ENCODE data around the gene ATAD3C. TPM values are rescaled to one million over a fixed set of nuclear protein-coding genes. Genes with fewer than 3 reads are reported as not detected.
"Not testable (repeated sequence)": the region's sequence is repeated elsewhere in the genome, so short reads cannot be mapped to it uniquely, and the experiment has no call there.

ATAD3C gene
- total and polyA plus RNA-seq, 4 experiments from 2014 or later = 1.5 to 2.1 (median 1.7) TPM

DNA sequence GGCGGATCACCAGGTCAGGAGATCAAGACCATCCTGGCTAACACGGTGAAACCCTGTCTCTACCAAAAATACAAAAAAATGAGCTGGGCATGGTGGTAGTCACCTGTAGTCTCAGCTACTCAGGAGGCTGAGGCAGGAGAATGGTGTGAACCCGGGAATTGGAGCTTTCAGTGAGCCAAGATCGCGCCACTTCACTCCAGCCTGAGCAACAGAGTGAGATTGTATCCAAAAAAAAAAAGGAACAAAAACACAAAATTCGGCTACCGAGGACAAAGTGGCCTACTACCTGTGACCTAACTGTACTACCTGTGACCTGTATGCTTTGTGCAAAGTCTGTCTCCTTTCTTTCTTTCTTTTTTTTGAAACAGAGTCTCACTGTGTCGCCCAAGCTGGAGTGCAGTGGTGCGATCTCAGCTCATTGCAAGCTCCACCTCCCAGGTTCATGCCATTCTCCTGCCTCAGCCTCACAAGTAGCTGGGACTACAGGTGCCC, 46.5 kb upstream of the ATAD3C start:
- H3K9me3 ChIP-seq (ENCODE audit: control insufficient read depth in 1 of 2, low read length in 2 of 2); H3K27me3 Mint-ChIP-seq; DNase-seq; H3K4me3 ChIP-seq (ENCODE audit: low read length in 2 of 2); intact Hi-C loops (cut with micrococcal nuclease); H3K9me3 Mint-ChIP-seq; H3K27ac ChIP-seq (ENCODE audit: low read depth, low read length); H3K27me3 ChIP-seq (ENCODE audit: insufficient read depth, low read length): not testable (repeated sequence)
- peak overlapping the region in 1 of 8 donors; percentile 62 for H3K4me3 Mint-ChIP-seq
- Histone ChIP-seq H3K36me3 (ENCODE audit: insufficient read depth, low read length) (peaks cover 43% of the 10 kb centered on the region), H3K4me1 (ENCODE audit: insufficient read depth, low read length) (peaks cover 40% of the 10 kb centered on the region)
- ChIA-PET CTCF (ENCODE audit: partially characterized antibody) (interaction anchor here (1.1 to 1.4 kb wide), 2 partner anchors 27 to 31 kb away, joined by 3 to 6 read pairs; partner anchors contain the start of gene AURKAIP1), POLR2A (ENCODE audit: partially characterized antibody) (interaction anchor here (1.1 to 7.1 kb wide), 2 partner anchors 8 to 28 kb away, joined by 3 to 149 read pairs; partner anchors contain the start of gene AURKAIP1)
- H3K4me1 Mint-ChIP-seq = peaks cover 16 to 67% (median 41%) of the 10 kb centered on the region in 4 donors
- H3K27ac Mint-ChIP-seq = peak overlapping the region in 2 of 7 donors; percentile 72 to 89
- peaks cover 28 to 60% of the 10 kb centered on the region in 2 donors for H3K36me3 Mint-ChIP-seq

DNA sequence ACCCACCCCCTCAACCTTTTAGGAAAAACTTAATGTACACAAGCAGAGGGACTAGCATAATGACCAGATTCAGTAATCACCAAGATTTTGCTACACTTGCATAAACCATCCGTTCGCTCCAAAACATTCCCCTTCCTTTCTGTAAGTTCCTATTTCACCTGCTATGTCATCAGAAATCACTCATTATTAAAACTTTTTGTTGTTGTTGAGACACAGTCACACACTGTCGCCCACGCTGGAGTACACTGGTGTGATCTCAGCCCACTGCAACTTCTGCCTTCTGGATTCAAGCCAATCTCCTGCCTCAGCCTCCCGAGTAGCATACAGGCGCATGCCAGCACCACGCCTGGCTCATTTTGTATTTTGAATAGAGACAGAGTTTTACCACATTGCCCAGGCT, 45.8 kb upstream of the ATAD3C start:
- Histone ChIP-seq H3K36me3 (ENCODE audit: insufficient read depth, low read length) (peaks cover 40% of the 10 kb centered on the region), H3K27me3 (ENCODE audit: insufficient read depth, low read length) (no peaks in the 10 kb centered on the region), H3K4me1 (ENCODE audit: insufficient read depth, low read length) (peaks cover 41% of the 10 kb centered on the region), H3K9me3 (ENCODE audit: control insufficient read depth in 1 of 2, low read length in 2 of 2) (no peaks in the 10 kb centered on the region), H3K4me3 (ENCODE audit: low read length in 2 of 2) (no peak overlapping the region), H3K27ac (ENCODE audit: low read depth, low read length) (no peak overlapping the region)
- DNase-seq = no peak
- Mint-ChIP-seq H3K4me3 (peak overlapping the region in 3 of 8 donors; percentile 39 to 62 (median 58)), H3K9me3 (peaks cover 0 to 3% (median 0%) of the 10 kb centered on the region in 8 donors), H3K4me1 (peaks cover 11 to 66% (median 41%) of the 10 kb centered on the region in 4 donors), H3K36me3 (peaks cover 28 to 55% of the 10 kb centered on the region in 2 donors), H3K27me3 (no peaks in the 10 kb centered on the region), H3K27ac (peak overlapping the region in 6 of 7 donors; percentile 18 to 89 (median 60))
- intact Hi-C loops (cut with micrococcal nuclease) = no loop called here
- ChIA-PET CTCF (ENCODE audit: partially characterized antibody) (interaction anchor here (0.7 kb wide), 1 partner anchor 33 kb away, joined by 3 read pairs; no protein-coding TSS in a partner anchor), POLR2A (ENCODE audit: partially characterized antibody) (no interaction called here)

DNA sequence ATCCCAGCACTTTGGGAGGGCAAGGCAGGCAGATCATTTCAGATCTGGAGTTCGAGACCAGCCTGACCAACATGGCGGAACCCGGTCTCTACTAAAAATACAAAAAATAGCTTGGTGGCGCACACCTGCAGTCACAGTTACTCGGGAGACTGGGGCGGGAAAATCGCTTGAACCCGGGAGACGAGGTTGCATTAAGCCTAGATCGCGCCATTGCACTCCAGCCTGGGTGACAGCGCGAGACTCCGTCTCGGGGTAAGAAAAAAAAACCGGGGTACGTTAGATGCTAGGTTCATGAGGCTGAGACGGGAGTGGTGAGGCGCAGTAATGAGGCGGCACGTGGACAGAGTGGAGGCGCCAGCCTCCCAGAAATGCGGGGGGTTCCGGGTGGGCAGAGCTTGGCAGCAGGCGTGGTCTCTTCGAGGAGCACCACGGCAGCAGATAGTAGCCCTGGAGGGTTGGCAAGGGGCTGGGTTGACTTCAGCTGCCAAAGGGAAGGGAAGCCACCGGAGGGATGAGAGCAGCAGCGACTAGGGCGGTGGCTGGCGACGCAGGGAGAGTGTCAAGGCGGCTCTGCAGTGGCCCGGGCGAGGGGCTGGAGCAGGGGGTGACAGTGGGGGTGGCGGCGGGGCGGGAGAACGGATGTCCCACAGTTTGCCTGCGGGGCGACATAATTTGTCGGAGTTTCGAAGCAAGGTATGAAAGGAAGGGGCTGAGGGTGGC, 43.2 kb upstream of the ATAD3C start:
- Mint-ChIP-seq H3K27ac (peak overlapping the region; percentile 80 to 97 (median 93)), H3K9me3 (peaks cover 0 to under 1% (median 0%) of the 10 kb centered on the region in 8 donors), H3K27me3 (no peaks in the 10 kb centered on the region), H3K4me3 (peak overlapping the region; percentile 90 to 96 (median 94)), H3K4me1 (peaks cover 12 to 58% (median 38%) of the 10 kb centered on the region in 4 donors), H3K36me3 (peaks cover 25 to 44% of the 10 kb centered on the region in 2 donors)
- no peak for DNase-seq
- POLR2A ChIA-PET (ENCODE audit: partially characterized antibody) = interaction anchor here (0.6 to 6.1 kb wide), 8 partner anchors 8 to 512 kb away, joined by 3 to 74 read pairs (median 3); partner anchors contain the start of genes AURKAIP1 and CCNL2
- Histone ChIP-seq H3K4me3 (ENCODE audit: low read length in 2 of 2) (peak overlapping the region; percentile 76 to 95), H3K36me3 (ENCODE audit: insufficient read depth, low read length) (peaks cover 31% of the 10 kb centered on the region), H3K27ac (ENCODE audit: low read depth, low read length) (peak overlapping the region; percentile 93), H3K4me1 (ENCODE audit: insufficient read depth, low read length) (peaks cover 33% of the 10 kb centered on the region), H3K27me3 (ENCODE audit: insufficient read depth, low read length) (no peaks in the 10 kb centered on the region), H3K9me3 (ENCODE audit: control insufficient read depth in 1 of 2, low read length in 2 of 2) (no peaks in the 10 kb centered on the region)
- CTCF ChIA-PET (ENCODE audit: partially characterized antibody) = interaction anchor here (0.9 to 1.7 kb wide), 4 partner anchors 9 to 35 kb away, joined by 3 to 5 read pairs (median 4); partner anchors contain the start of gene AURKAIP1
- intact Hi-C loops (cut with micrococcal nuclease) = no loop called here

- peak within 1 kb of the TSS; percentile 80 to 97 (median 95) for H3K27ac Mint-ChIP-seq
- Histone ChIP-seq H3K27ac (ENCODE audit: low read depth, low read length) (peak within 1 kb of the TSS; percentile 93), H3K9me3 (ENCODE audit: control insufficient read depth in 1 of 2, low read length in 2 of 2) (no peaks in the 10 kb centered on the region), H3K4me3 (ENCODE audit: low read length in 2 of 2) (peak within 1 kb of the TSS; percentile 76 to 95), H3K36me3 (ENCODE audit: insufficient read depth, low read length) (peaks cover 23% of the 10 kb centered on the region), H3K27me3 (ENCODE audit: insufficient read depth, low read length) (no peaks in the 10 kb centered on the region), H3K4me1 (ENCODE audit: insufficient read depth, low read length) (peaks cover 30% of the 10 kb centered on the region)
- ChIA-PET POLR2A (ENCODE audit: partially characterized antibody) (interaction anchor here (0.6 to 6.1 kb wide), 14 partner anchors 8 to 512 kb away, joined by 3 to 74 read pairs (median 3); partner anchors contain the start of genes AURKAIP1, CCNL2 and UBE2J2), CTCF (ENCODE audit: partially characterized antibody) (interaction anchor here (0.8 to 1.3 kb wide), 4 partner anchors 8 to 35 kb away, joined by 3 to 4 read pairs (median 4); partner anchors contain the start of gene CCNL2)
- peaks cover 13 to 51% (median 33%) of the 10 kb centered on the region in 4 donors for H3K4me1 Mint-ChIP-seq
- H3K9me3 Mint-ChIP-seq = peaks cover 0 to 3% (median 0%) of the 10 kb centered on the region in 8 donors
- intact Hi-C loops (cut with micrococcal nuclease) = loop anchor here (1.0 kb wide), 3 partner anchors 8 to 64 kb away; partner anchors contain the start of genes ATAD3B, AURKAIP1 and CCNL2
- peak within 1 kb of the TSS; percentile 90 to 96 (median 94) for H3K4me3 Mint-ChIP-seq
- DNase-seq = peak; percentile 93 to 96 (median 95)
- H3K36me3 Mint-ChIP-seq = peaks cover 19 to 37% of the 10 kb centered on the region in 2 donors
- H3K27me3 Mint-ChIP-seq = no peaks in the 10 kb centered on the region
Measured at GRCh38 chr1:1406821-1407635, 42.5 kb upstream of the ATAD3C start, which contains the start of gene MRPL20. MRPL20 (minus strand) TSS chr1:1407293; CDS start chr1:1407217, 76 bp downstream.

DNA sequence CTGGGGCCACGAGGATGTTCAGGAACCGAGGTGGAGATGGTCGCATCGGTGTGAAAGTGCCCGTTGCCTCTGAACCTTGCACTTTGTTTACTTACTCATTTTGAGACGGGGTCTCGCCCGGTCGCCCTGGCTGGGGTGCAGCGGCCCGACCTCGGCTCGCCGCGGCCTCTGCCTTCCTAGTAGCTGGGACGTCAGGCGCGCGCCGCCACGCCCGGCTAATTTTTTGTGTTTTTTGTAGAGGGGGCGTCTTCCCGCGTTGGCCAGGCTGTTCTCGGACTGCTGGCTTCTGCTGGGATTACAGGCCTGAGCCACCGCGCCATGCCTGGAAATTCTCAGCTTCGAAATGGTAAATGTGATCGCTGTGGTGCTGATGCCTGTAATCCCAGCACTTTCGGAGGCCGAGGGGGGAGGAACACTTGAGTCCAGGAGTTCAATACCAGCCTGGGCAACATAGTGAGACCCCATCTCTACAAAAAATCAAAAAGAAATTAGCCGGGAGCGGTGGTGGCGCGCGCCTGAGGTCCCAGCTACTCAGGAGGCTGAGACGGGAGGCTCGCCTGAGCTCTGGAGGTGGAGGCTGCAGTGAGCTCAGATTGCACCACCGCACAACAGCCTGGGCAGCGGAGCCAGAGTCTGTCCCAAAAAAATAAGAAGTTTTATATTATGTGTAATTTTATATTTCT, 41.7 kb upstream of the ATAD3C start:
- peak overlapping the region; percentile 74 to 96 (median 85) for H3K4me3 Mint-ChIP-seq
- Histone ChIP-seq H3K9me3 (ENCODE audit: control insufficient read depth in 1 of 2, low read length in 2 of 2) (no peaks in the 10 kb centered on the region), H3K4me1 (ENCODE audit: insufficient read depth, low read length) (peaks cover 30% of the 10 kb centered on the region), H3K27ac (ENCODE audit: low read depth, low read length) (peak overlapping the region; percentile 93), H3K36me3 (ENCODE audit: insufficient read depth, low read length) (peaks cover 19% of the 10 kb centered on the region), H3K27me3 (ENCODE audit: insufficient read depth, low read length) (no peaks in the 10 kb centered on the region), H3K4me3 (ENCODE audit: low read length in 2 of 2) (peak overlapping the region; percentile 42 to 95)
- no peaks in the 10 kb centered on the region for H3K27me3 Mint-ChIP-seq
- peak overlapping the region; percentile 57 to 88 (median 88) for H3K27ac Mint-ChIP-seq
- peaks cover 0 to 3% (median 0%) of the 10 kb centered on the region in 8 donors for H3K9me3 Mint-ChIP-seq
- CTCF ChIA-PET (ENCODE audit: partially characterized antibody) = interaction anchor here (0.8 to 1.0 kb wide), 4 partner anchors 8 to 36 kb away, joined by 3 to 4 read pairs (median 4); partner anchors contain the start of gene CCNL2
- intact Hi-C loops (cut with micrococcal nuclease) = loop anchor here (1.0 kb wide), 3 partner anchors 8 to 64 kb away; partner anchors contain the start of genes ATAD3B, AURKAIP1 and CCNL2
- H3K4me1 Mint-ChIP-seq = peaks cover 13 to 46% (median 31%) of the 10 kb centered on the region in 4 donors
- H3K36me3 Mint-ChIP-seq = peaks cover 13 to 32% of the 10 kb centered on the region in 2 donors
- POLR2A ChIA-PET (ENCODE audit: partially characterized antibody) = interaction anchor here (0.7 to 6.1 kb wide), 12 partner anchors 9 to 372 kb away, joined by 3 to 74 read pairs (median 3); partner anchors contain the start of genes AURKAIP1, CCNL2 and UBE2J2
- peak in 1 of 5 donors; percentile 50 for DNase-seq

DNA sequence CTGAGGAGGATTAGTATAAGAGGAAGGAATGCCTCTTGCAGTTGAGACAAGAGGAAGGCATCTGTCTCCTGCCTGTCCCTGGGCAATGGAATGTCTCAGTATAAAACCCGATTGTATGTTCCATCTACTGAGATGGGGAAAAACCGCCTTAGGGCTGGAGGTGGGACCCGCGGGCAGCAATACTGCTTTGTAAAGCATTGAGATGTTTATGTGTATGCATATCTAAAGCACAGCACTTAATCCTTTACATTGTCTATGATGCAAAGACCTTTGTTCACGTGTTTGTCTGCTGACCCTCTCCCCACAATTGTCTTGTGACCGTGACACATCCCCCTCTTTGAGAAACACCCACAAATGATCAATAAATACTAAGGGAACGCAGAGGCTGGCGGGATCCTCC, 39.3 kb upstream of the ATAD3C start:
- H3K4me1 ChIP-seq (ENCODE audit: insufficient read depth, low read length) = peaks cover 29% of the 10 kb centered on the region
- DNase-seq; H3K27me3 Mint-ChIP-seq; intact Hi-C loops (cut with micrococcal nuclease); H3K9me3 Mint-ChIP-seq; CTCF ChIA-PET (ENCODE audit: partially characterized antibody); H3K36me3 ChIP-seq (ENCODE audit: insufficient read depth, low read length); H3K27ac ChIP-seq (ENCODE audit: low read depth, low read length); H3K9me3 ChIP-seq (ENCODE audit: control insufficient read depth in 1 of 2, low read length in 2 of 2); H3K4me3 ChIP-seq (ENCODE audit: low read length in 2 of 2); H3K27me3 ChIP-seq (ENCODE audit: insufficient read depth, low read length): not testable (repeated sequence)
- POLR2A ChIA-PET (ENCODE audit: partially characterized antibody) = interaction anchor here (6.1 kb wide), 1 partner anchor 37 kb away, joined by 74 read pairs; the partner anchor contains the start of gene AURKAIP1
- peak overlapping the region in 1 of 7 donors; percentile 70 for H3K27ac Mint-ChIP-seq
- H3K4me1 Mint-ChIP-seq = peaks cover 10 to 40% (median 25%) of the 10 kb centered on the region in 4 donors
- peaks cover 4 to 20% of the 10 kb centered on the region in 2 donors for H3K36me3 Mint-ChIP-seq
- H3K4me3 Mint-ChIP-seq = peak overlapping the region in 4 of 8 donors; percentile 16 to 68 (median 36)
